TTC549 (cell line): Measurements from ENCODE around the gene ABCF1.

Source experiments
- FAIRE-seq: peaks from 2 replicates; lab custom pipeline; 2012; peaks lifted over from hg19 to GRCh38; lab: Jason Lieb, UNC

The ABCF1 gene

DNA sequence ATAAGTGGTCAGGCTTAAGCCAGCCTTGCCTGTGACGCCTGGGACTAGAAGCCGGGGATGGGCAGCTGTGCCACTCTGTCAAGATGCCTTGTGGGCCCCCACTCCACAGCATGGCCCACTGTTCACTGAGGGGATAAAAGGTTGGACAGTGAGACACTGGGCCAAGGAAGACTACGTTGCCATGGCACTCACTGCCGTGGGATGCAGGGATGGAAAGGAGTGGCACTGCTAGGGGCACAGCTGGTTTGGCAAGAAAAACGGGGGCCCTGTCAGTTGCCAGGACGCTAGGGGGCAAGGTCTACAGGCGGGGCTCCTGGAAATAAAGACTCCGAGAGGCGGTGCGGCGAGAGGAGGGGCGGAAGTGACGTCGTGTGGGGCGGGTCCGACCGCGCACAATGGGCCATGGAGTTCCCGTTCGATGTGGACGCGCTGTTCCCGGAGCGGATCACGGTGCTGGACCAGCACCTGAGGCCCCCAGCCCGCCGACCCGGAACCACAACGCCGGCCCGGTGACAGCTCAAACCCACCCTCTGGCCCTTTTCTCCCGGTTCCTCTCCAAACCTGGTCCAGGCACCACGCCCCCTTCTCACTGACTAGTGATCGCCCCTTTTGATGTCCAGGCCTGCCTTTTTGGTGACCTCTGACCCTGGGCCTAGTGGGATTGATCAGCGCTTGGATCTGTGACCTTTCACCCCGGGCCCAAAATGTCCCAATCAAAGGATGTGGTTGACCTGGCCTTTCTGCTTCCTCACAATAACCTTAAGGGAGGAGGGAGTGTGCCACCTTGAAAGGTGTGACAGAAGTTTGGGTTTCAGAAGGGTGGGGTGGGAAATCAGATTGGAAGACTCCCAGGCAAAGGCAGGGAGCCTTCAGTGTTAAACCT is 55.5 kb downstream of the ABCF1 start, which contains the start of gene ATAT1:
Gene ATAT1, plus strand, starts transcription at position 391 of the 883 bp plus-strand sequence.
- FAIRE-seq: no peak

DNA sequence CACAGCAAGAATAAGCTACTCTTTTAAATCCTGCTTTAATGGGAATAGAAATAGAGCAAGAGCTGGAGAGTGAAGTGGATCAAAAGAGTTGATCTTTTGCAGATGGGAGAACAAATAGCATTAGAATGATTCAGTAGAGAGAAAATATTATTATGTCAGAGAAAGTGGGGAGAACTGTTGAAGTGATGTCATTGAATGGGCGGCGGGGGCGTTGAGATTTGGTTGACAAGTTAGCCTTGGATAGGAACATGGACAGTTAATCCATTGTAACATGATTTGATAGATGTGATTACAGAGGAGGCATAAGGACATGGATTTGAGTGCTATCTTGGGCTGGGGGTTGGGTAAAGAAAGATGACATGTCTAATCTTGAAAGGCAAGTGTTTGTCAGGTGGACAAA is 64.6 kb downstream of the ABCF1 start:
- FAIRE-seq: no peak

DNA sequence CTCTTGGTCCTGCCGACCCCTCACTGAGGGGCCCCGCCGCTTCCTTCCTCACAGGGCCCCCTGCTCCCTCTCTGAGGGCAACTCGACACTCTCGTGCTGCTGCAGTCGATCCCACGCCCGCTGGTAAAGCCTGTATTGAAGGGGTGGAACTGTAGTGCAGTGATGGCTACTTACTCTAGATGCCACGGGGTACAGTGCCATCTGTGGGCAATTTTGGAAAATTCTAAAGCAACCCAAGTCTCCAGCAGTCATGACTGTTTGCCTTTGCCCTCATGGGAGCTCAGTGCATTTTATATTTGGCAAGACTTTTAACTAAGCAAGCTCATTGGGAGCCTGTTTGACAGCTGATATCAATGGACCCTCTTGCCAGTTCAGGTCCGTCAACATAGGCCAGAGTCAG is 69.2 kb downstream of the ABCF1 start:
- no peak for FAIRE-seq

DNA sequence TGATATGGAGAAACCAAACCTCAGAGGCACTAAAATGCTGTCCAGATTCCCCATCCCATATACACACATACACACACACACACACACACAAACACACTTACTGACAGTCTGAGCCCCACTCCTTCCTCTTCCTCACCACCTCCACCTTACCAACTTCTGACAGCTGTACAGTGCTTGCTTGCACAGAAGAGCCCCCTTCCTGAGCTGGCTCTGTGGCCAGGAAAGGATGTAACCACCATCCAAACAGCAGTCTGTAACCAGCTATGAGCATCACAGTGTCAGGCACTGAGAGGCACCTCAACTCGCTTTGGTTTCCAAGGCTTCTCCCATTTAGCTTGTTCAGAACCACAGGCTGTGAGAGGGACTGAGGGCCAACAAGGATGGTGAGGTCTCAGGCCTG is 69.8 kb downstream of the ABCF1 start:
- no peak for FAIRE-seq
